ENCODE results near the gene UCMA.

- TF ChIP-seq CTCF (conservative IDR thresholded peaks at IDR 0.05; ENCODE audit: low read depth, low read length), result no peak
- no peak for TF ChIP-seq EZH2 (IDR thresholded peaks at IDR 0.05; ENCODE audit: low read length, unreplicated experiment)
- no peak for TF ChIP-seq EZH2phosphoT487 (IDR thresholded peaks at IDR 0.05; ENCODE audit: borderline replicate concordance, low read length)
Observed at GRCh38 chr10:13180788-13181187, 53.4 kb downstream of the UCMA start.

All from PC-3 (cell line).